GM19025 (cell line): ENCODE measurements around the gene F2RL3.

Experiments
- ATAC-seq: cut with Tn5 transposase; IDR thresholded peaks from one replicate; pipeline ENCODE4 v1.9.1; 2021; ENCODE audit warnings: mild to moderate bottlenecking, low read depth, moderate library complexity; ENCODE audit not compliant: unreplicated experiment

F2RL3 gene

DNA sequence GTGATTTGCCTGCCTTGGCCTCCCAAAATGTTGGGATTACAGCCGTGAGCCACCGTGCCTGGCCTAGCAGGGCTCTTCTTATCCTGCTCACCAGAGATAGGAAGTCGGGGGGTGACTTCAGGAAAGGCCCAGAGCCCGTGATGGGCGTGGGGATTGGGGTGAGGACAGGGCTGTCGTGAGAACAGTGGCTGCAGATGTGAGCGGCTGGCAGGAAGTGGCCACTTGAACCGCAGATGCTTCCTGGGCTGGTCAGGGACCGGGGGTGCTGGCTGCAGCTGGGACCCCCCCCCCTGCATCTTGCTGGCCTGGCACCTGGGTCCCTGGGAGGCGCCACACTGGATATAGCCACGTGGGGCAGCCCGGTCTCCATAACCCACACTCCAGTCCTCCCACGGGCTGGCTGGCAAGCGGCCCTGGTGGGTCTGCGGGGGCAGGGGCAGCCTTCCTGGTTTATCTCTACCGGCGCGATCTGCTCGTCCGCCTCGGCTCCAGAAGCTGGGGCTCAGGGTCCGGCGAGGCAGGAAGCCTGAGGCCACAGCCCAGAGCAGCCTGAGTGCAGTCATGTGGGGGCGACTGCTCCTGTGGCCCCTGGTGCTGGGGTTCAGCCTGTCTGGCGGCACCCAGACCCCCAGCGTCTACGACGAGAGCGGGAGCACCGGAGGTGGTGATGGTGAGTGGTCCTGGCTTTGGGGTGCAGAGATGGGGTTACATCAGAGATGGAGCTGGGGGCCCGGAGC is at the start of gene F2RL3:
TSS of gene F2RL3 (plus strand) at position 371 of the 737 bp plus-strand sequence. CDS start at position 562, 191 bp downstream.
- ATAC-seq = peak; percentile 44

DNA sequence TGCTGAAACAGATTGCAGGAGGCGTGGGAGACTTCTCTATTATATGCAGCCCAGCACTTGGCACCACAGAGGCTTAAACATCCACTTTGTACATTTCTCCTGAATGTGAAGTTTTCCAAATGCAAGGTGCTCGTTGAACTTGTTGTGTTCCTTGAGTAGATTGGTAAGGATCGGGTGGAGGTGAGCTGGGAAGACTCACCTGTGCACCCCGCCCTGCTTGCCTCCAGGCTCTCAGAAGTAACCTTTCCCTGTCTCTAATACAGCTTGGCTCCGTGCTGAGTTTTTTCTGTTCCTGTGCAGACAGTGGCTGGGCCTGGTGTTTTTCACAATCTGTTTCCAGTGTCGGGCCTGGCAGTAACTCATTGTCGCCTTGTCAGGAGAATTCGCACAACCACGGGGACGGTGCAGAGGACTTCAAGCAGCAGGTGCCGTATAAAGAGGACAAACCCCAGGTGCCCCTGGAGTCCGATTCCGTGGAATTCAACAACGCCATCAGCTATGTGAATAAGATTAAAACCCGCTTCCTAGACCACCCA is 47.3 kb upstream of the F2RL3 start:
- ATAC-seq = no peak

DNA sequence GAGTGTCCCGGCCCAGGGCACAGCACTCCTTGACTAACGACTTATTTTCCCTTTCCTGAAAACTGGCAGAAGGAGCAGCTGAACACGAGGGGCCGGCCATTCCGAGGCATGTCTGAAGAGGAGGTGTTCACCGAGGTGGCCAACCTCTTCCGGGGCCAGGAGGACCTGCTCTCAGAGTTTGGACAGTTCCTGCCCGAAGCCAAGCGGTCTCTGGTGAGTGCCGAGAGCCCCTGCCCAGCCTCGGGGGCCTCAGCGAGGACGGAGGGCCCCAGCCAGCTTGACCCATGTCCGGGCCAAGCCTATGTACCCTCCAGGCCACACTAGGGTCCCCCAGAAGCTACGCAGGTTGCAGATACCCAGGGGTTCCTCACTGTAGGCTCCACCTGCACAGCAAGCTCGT is 41.9 kb upstream of the F2RL3 start:
- ATAC-seq = no peak

DNA sequence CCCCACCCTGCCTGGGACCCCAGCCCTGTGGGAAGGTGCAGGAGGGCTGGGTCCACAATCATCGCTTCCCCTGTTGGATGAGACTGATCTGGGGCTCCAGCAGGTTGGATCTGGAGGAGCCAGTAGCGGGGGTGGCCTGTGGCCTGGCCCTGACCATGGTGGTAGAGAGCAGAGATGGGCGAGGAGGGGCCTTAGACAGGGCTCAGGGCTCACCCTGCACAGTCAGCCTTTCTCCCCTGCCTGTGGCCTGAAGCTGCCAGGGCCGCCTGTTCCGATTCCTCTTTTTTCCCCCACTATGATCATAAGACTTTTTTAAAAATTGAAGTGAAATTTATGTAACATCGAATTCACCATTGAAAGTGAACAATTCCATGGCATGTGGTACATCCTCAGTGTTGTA is 41.4 kb upstream of the F2RL3 start:
- no peak for ATAC-seq

DNA sequence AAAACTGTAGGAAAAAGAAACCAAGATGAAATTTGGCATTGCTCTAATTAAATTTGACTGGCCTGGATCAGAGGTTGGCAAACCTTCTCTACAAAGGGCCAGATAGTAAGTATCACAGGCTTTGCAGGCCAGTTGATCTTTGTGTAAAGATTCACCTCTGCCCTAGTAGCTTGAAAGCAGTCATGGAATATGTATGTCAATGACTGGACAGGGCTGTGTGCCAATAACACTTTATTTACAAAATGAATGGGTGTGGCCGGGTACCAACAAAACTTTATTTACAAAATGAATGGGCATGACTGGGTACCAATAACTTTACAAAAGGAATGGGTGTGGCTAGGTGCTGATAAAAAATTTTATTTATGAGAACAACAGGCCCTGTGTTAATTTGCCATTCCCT is 39.6 kb upstream of the F2RL3 start:
- ATAC-seq = no peak

DNA sequence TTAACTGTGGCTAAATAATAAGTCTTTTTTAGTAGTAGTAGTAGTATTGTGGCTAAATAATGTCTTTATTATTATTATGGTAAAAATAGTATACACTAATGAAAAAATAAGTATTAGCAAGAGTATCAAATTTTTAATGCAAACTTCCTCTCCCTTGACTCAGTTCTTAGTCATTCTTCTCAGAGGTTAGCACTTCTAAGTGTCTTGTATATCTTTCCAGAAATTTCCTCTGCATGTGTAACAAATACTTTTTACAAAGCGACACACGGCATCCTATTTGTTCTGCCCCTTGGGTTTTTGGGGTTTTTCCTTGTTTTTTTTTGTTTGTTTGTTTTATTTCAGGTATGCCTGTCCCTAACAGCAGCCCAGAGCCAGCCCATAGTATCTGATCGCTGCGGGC is 38.7 kb upstream of the F2RL3 start:
- ATAC-seq = no peak

DNA sequence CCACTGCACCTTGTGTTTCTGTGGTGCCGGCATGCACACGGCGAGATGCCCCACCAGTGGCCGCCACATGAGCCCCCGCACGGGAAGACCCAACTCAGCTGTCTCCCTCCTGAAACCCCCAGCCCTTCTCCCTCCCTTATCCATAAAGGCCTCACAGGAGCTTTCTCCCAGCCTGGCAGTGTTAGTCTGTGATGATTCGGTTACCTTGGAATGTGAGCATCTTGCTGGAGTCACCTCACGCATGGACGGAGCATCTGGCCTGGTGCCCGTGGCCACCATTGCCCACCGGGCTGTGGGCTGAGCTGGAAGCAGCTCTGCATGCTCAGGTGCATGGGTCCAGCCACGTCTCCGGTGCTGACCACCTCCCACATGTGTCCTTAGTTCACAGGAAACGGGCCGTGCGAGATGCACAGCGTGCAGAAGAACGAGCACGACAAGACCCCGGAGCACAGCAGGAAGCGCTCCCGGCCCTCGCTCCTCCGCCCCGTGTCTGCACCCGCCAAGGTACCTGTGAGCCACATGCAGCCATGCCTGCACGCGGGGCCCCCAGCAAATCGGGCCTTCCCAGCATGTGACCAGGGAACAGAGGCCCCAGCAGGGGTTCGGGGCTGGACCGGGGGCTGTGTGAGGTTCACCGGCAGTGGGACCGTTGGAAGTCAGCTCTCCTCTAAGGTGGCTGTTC is 37.6 kb upstream of the F2RL3 start:
- no peak for ATAC-seq

DNA sequence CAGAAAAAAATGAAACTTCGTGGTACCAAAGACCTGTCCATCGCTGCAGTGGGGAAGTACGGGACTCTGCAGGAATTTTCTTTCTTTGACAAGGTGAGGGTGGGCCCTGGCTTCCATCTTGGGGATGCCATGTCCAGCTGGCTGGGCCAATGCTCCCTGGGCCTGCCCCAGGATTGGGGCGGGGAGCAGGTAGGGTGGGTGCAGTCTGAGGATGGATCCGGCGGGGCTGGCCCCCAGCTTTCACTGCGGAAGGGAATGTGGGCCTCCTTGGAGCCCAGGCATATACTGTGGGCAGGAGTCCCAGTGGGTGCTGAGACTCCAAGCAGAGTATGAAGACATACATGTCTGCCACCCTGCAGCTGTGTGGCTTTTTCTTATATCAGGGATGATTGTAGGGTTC is 35.7 kb upstream of the F2RL3 start:
- no peak for ATAC-seq

DNA sequence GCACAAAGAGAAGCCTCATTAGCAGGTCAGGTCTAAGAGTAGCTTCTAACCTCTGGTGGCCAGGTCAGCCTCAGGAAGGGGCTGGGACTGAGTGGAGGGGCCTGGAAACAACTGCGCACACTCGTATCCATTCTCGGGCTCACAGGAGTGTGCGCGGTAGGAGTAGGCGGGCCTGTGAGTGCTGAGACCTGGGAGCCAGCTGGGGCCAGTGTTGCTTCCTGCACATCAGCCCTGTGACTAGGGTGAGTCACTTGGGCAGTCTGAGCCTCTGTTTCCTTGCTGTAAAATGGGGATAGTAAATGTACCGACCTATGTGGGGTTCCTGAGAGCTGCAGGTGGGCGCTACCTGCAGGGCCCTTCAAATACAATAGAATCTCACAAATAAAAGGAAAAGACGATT is 32.7 kb upstream of the F2RL3 start:
- ATAC-seq = no peak

DNA sequence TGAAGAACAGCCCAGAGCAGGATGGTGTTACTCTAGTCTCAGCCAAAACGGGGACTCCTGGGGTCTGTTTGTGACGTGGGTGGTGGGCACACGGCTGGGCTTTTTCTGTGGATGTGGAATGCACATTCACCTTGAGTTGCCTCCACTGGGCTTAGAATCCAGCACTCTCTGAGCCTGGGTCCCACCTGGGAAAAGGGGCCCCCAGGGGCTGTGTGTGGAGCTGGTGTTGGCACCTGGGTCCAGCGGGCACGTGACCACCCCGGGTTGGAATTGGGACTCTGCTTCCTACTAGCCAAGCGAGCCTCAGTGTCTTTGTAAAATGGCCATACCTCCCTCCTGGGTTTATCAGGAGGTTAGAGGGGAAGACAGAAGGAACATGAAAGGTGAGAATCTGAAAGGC is 29.2 kb upstream of the F2RL3 start:
- no peak for ATAC-seq

DNA sequence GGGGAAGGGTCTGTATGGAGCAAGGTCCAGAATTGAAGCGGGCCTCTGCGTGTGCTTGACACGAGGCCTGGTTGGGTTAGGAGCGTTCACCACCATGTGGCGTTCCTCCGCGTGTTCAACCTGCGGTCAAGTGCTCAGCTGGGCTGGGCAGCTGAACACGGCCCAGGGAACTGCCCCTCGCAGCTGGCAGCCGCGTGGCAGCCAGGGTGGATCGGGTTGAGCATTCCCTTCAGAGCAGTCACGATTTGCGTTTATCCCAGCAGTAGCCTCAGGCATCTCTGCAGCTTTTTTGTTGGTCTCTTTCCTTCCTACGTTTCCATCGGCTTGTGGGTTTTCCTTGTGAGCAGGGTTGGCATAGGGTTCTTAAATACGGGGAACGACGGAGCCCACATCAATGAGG is 28.7 kb upstream of the F2RL3 start:
- ATAC-seq = no peak

DNA sequence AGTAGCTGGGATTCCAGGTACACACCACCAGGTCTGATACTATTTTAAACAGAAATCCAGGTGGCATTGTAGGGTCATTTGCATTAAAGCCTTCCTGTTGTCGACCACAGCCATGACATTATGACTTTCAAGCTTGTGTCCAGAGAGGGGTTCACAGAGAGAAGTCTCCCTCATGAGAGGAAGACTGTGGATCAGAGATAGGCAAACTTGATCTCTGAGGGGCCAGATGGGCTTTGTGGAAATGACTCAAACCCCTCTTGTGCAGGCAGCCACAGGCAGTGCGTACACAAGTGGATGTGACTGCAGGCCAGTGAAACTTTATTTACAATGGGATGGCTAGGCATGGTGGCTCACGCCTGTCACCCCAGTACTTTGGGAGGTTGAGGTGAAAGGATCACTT is 27.8 kb upstream of the F2RL3 start:
- no peak for ATAC-seq

DNA sequence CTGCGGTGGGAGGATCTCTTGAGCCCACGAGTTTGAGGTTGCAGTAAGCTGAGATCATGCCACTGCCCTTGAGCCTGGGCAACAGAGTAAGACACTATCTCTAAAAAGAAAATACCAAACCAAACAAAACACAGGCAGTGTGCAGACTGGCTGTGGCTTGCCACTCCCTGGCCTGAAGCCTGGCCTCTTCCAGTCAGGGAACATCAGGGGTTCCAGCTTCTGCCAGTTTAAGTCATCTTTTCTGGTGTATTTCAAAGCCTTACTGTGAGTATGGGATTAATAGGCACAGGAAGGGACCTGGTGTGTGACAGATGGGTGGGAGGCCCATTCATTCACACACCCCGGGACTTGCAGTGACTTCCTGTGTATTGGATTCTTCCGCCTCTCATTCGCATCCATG is 27.0 kb upstream of the F2RL3 start:
- ATAC-seq = no peak

DNA sequence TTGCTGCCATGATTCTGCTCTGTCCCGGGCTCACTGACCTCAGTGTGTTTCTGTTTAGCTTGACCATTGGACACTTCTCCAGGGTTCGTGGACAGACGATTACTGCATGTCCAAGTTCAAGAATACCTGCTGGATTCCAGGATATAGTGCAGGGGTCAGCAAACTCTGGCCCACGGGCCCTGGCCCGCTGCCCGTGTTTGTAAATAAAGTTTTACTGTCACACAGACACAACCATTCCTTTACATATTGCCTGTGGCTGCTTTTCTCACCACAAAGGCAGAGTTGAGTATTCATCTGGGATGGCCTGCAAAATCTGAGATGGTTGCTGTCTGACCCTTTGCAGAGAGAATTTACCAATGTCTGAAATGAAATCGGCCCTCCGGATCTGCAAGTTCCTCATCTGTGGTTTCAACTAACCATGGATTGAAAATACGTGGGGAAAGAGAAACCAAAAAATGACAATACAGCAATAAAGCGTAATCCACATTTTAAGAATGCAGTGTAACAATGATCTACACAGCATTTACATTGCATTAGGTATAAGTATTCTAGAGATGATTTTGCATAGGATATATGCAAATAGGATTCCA is 25.9 kb upstream of the F2RL3 start:
- ATAC-seq = no peak

DNA sequence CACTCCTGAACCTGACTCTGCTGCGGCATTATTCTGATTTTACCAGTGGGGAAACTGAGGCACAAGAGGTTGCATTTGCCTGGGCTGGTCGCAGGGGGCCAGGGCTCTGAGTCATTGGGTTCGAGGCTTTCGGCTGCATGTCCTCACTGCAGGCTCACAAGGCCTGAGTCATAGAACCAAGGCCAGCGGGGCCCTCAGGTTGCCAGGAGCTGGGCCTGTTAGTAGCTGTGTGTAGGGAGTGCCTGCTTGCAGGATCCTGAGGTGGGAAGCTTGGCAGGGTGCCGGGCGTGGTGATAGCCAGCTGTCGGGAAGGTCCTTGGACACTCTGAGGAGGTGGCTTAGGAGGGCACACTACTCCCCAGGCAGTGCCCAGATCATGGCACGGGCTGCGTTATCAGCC is 21.6 kb upstream of the F2RL3 start:
- ATAC-seq = no peak

DNA sequence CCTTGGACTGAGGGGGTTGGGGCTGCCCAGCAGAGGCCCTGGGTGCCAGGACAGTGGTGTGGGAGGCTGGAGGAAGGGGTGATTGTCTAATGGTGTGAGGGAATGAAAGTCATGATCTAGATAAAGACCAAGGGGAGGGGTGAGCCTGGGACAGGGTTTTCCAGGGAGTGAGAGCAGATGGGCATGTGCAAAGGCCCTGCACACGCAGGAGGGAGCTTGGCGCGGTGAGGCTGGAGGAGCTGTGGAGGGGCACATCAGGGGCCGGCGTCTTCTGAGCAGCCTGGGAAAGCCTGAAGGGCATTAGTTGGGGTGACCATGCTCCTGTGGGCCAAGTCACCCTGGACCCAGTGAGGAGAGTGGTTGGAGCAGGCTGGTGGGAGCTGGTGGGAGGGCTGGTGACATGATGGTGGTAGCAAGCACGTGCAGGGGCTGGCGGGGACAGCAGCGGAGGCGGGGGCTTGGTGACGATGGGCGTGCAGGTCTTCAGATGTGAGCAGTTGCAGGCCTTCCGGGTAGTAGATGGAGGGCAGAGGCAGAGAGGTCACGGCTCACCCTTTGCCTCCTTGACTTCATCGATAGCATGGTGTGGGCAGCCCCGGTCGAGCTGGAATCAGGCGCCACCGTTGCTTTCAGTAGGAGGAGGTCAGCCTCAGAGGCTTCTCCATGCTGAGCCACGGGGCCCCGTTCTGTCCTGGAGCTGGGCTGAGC is 20.2 kb upstream of the F2RL3 start:
- no peak for ATAC-seq

DNA sequence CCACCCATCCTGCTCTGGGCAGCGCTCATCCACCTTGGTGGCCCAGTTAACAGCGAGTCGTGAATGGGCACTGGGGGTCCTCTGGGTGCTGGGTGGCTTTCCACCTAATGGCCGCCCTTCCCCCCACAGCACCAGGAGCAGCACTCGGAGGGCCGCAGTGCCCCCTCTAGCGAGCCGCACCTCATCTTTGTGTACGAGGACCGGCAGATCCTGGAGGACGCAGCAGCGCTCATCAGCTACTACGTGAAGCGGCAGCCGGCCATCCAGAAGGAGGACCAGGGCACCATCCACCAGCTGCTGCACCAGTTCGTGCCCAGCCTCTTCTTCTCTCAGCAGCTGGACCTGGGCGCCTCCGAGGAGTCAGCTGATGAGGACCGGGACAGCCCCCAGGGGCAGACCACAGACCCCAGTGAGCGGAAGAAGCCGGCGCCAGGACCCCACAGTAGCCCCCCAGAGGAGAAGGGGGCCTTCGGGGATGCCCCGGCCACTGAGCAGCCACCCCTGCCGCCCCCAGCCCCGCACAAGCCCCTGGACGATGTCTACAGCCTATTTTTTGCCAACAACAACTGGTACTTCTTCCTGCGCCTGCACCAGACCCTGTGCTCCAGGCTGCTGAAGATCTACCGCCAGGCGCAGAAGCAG is 19.3 kb upstream of the F2RL3 start:
- no peak for ATAC-seq

DNA sequence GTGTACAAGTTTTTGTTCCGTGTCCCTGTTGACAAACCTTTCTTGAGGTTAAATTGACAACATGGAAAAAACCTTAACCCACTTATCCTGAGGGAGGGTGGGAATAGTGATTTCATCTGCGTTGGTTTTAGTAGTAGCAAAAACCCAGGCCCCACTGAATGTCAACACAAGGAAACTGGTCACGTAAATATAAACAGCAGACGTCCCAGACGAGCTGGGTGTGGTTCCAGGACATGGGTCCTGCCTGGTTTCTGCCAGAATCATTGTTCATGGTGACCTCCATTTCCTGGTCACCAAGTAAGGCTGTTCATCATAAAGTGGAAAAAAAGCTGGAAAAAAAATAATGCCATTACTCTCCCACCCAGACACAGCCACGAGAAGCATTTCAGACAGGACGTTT is 16.9 kb upstream of the F2RL3 start:
- ATAC-seq = no peak

DNA sequence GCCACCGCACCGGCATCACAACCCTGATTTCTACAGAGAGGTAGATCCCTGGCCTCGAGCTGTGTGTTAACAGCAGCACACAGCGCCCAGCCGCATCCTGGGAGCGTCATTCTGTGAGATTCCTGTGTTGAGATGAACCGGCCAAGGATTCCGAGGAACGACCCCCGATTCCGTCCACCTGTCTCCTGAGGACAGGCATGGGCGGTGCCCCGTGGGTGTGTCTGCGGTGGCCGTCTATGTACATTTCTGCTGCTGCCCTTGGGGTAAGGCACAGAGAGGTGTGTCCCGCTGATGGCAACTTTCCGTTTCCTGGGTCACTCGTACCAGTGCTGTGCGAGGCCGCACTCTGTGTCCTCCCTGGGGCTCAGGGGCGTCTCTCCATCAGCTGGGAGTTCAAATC is 16.1 kb upstream of the F2RL3 start:
- ATAC-seq = no peak

DNA sequence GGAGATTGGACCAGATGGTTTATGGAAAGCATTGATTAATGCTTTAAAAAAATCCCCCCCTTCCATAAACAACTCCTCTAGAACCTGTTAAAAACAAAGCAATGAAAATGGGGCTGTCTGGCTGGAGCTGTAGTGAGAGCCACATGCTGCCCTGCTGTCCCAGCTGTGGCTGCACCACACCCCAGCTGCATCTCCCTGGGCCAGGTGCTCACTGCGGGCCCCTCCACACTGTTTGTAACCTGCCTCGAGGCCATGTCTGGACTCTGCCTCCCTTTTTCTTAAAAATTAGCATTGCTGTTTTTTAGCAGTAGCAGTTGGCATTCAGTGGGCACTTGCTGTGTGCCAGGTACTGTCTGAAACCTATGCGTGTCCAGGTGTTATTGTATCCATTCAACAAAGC is 15.2 kb upstream of the F2RL3 start:
- no peak for ATAC-seq
